Measurements from ENCODE around the gene GABRR1.

The GABRR1 gene

DNA sequence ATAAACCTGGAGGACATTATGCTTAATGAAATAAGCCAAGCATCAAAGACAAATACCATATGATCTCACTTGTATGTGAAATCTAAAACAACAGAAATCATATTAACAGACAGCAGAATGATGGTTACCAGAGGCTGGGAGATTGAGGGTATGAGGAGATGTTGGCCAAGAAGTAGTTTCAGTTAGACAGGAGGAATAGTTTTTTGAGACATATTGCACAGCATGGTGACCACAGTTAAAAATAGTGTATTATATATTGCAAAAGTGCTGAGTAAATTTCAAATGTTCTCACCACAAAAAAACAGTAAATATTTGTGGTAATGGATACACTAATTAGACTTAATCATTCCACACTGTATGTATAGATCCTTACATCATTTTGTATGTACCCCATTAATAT, 1.8 kb downstream of the GABRR1 start:
- in situ Hi-C loops (cut with HindIII; ENCODE audit: low pct_ligation_motif_present, low sequenced_read_pairs) = no loop called here
- TF ChIP-seq, protein P1, sequence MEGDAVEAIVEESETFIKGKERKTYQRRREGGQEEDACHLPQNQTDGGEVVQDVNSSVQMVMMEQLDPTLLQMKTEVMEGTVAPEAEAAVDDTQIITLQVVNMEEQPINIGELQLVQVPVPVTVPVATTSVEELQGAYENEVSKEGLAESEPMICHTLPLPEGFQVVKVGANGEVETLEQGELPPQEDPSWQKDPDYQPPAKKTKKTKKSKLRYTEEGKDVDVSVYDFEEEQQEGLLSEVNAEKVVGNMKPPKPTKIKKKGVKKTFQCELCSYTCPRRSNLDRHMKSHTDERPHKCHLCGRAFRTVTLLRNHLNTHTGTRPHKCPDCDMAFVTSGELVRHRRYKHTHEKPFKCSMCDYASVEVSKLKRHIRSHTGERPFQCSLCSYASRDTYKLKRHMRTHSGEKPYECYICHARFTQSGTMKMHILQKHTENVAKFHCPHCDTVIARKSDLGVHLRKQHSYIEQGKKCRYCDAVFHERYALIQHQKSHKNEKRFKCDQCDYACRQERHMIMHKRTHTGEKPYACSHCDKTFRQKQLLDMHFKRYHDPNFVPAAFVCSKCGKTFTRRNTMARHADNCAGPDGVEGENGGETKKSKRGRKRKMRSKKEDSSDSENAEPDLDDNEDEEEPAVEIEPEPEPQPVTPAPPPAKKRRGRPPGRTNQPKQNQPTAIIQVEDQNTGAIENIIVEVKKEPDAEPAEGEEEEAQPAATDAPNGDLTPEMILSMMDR (IDR thresholded peaks at IDR 0.05; ENCODE audit: low read depth, low read length, missing control alignments) = no peak
- Histone ChIP-seq H3K36me3 (replicated peaks) (no peaks in the 10 kb centered on the region), H3K27me3 (replicated peaks) (no peaks in the 10 kb centered on the region), H3K27ac (no peak overlapping the region), H3K4me3 (ENCODE audit: low read depth, low read length) (no peak overlapping the region)
- no peak for DNase-seq

DNA sequence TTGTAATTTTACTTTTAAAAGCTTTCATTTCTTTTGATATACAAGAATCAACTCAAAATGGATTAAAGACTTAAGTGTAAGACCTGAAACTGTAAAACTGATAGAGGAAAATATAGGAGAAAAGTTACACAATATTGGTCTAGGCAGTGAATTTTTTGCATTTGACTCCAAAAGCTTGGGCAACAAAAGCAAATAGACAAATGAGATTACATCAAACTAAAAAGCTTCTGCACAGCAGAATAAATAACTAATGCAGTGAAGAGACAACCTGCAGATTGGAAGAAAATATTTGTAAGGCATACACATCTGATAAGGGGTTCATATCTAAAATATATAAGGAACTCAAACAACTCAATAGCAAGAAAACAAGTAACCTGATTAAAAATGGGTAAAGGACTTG, 3.0 kb downstream of the GABRR1 start:
- in situ Hi-C loops (cut with HindIII; ENCODE audit: low pct_ligation_motif_present, low sequenced_read_pairs) = no loop called here

DNA sequence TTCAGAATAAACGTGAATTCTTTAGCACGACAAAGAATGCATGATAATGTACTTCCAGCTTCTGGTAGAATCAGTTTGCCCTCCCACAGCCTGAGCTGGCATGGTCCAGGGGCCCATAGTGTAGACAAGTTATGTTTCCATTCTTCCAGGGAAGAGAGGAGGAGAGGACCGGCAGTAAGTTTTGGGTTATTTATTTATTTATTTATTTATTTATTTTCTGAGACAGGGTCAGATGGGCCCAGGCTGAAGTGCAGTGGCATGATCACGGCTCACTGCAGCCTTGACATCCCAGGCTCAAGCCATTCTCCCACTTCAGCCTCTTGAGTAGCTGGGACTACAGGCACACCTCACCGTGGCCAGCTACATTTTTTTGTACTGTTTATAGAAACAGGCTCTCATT, 4.7 kb downstream of the GABRR1 start:
- in situ Hi-C loops (cut with HindIII; ENCODE audit: low pct_ligation_motif_present, low sequenced_read_pairs) = no loop called here
- no peaks in the 10 kb centered on the region for H3K36me3 ChIP-seq (replicated peaks)

More for the DNA sequence above, 3.0 kb downstream of the GABRR1 start:
- Histone ChIP-seq H3K4me3 (ENCODE audit: low read depth, low read length) (no peak overlapping the region), H3K27me3 (replicated peaks) (no peaks in the 10 kb centered on the region), H3K36me3 (replicated peaks) (no peaks in the 10 kb centered on the region), H3K27ac (no peak overlapping the region)
- DNase-seq = no peak
- TF ChIP-seq, protein P1 (IDR thresholded peaks at IDR 0.05; ENCODE audit: low read depth, low read length, missing control alignments) = no peak

DNA sequence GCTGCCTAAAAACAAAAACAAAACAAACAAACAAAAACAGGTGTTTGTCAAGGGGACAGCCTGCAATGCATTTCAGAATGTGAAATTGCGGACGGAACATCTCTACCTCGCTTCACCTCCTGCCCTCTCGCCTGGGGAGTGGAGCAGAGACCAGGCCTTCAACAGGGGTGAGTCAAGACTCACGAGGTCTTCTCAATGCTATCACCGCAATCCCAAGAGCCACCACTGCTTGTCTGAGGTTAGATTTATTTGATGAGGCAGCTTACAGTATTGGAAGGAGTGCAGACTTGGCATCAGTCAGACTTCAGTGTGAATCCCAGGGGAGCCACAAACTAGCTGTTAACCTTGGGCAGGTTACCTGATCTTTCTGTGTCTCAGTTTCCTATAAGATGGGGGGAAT, 7.7 kb downstream of the GABRR1 start:
- Histone ChIP-seq H3K4me3 (ENCODE audit: low read depth, low read length) (no peak overlapping the region), H3K27ac (no peak overlapping the region), H3K36me3 (replicated peaks) (no peaks in the 10 kb centered on the region), H3K27me3 (replicated peaks) (no peaks in the 10 kb centered on the region)
- in situ Hi-C loops (cut with HindIII; ENCODE audit: low pct_ligation_motif_present, low sequenced_read_pairs) = no loop called here
- TF ChIP-seq, protein P1 (IDR thresholded peaks at IDR 0.05; ENCODE audit: low read depth, low read length, missing control alignments) = no peak
- DNase-seq = no peak

More for the DNA sequence above, 4.7 kb downstream of the GABRR1 start:
- H3K27me3 ChIP-seq (replicated peaks) = no peaks in the 10 kb centered on the region
- no peak for DNase-seq
- no peak overlapping the region for H3K4me3 ChIP-seq (ENCODE audit: low read depth, low read length)
- H3K27ac ChIP-seq = no peak overlapping the region
- TF ChIP-seq, protein P1 (IDR thresholded peaks at IDR 0.05; ENCODE audit: low read depth, low read length, missing control alignments) = no peak

DNA sequence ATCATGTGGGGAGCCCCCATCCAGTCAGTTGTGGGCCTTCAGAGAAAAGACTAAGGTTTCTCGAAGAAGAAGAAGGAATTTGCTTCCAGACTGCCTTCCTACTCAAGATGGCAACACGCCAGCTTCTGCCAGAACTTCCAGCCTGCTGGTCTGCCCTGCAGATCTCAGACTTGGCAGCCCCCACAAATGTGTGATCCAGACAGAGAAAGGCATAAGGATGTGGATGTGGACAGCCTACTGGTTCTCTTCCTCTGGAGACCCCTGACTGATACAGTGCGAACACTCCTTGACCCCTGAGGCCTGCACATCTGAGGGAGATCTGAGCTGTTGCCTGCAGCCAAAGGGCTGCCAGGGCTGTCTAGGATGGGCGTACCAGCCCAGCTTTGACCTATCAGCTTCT, 8.6 kb downstream of the GABRR1 start:
- TF ChIP-seq, protein P1 (IDR thresholded peaks at IDR 0.05; ENCODE audit: low read depth, low read length, missing control alignments) = no peak
- H3K4me3 ChIP-seq (ENCODE audit: low read depth, low read length) = no peak overlapping the region
- DNase-seq = no peak
- no peak overlapping the region for H3K27ac ChIP-seq
- H3K27me3 ChIP-seq (replicated peaks) = no peaks in the 10 kb centered on the region
- H3K36me3 ChIP-seq (replicated peaks) = no peaks in the 10 kb centered on the region
- in situ Hi-C loops (cut with HindIII; ENCODE audit: low pct_ligation_motif_present, low sequenced_read_pairs) = no loop called here

DNA sequence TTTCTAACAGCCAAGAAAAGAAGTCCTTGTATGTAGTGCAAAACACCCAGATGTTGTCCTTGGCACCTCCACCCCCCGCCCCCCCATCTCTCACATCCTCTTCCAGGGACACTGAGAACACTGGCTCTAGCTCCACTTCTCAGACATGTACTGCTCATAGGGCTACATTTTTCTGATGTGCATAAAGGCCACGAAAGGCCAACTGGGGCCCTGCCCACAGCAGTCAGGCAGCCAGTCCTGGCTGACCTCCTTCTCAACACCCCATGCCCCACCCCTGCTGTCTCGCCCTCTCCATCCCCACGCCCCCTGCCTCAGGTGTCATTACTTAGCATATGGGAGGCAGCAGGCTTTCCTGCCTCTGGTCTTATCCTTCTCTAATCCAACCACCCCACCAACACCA, 11.3 kb downstream of the GABRR1 start:
- in situ Hi-C loops (cut with HindIII; ENCODE audit: low pct_ligation_motif_present, low sequenced_read_pairs) = no loop called here
- DNase-seq = no peak
- Histone ChIP-seq H3K27ac (no peak overlapping the region), H3K36me3 (replicated peaks) (no peaks in the 10 kb centered on the region), H3K4me3 (ENCODE audit: low read depth, low read length) (no peak overlapping the region), H3K27me3 (replicated peaks) (no peaks in the 10 kb centered on the region)
- TF ChIP-seq, protein P1 (IDR thresholded peaks at IDR 0.05; ENCODE audit: low read depth, low read length, missing control alignments) = no peak

Data from brain microvascular endothelial cell (primary cell).